Epidermal melanocyte (primary cell): ENCODE data around the gene ZNF700.
"Not testable (repeated sequence)": the region's sequence is repeated elsewhere in the genome, so short reads cannot be mapped to it uniquely, and the experiment has no call there.

ENCODE experiments used
- DNase-seq: peaks from one replicate; pipeline ENCODE4 v3.0.0; 2011; ENCODE audit warnings: low spot score; ENCODE audit not compliant: insufficient read length

Gene ZNF700

GRCh38 chr19:11924886-11925650 lies at the start of gene ZNF700:
TSS of gene ZNF700 (plus strand) at chr19:11925107. CDS start at chr19:11925211, 104 bp downstream.
- DNase-seq, result peak; percentile 85

DNA sequence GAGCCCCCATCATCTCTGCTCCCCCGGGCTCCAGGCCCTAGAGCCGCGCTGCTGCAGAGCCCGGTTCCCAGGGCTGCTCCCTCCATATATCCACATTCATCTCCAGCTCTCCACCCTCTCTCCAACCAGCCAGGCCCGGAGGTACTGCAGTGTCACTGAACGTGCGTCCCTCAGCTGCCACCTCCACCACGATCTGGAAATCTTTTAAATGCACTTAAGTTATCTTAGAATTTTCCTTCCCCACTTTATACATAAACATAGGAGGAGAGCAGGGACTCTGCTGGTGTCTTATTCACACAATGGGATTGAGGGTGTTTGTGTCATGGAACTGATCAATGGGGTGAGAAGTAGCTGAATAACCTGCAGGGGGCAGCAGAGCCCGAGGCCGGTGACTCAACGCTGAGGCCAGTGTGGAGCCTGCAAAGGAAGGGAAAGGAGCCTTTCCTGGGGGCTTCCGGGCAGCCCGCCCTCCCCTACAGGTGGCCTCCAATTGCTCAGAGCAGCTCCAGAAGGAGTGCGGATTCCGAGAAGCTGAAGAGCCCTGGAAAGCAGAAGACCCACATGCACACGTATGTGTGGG lies 45.1 kb upstream of the ZNF700 start:
- not testable (repeated sequence) for DNase-seq

DNA sequence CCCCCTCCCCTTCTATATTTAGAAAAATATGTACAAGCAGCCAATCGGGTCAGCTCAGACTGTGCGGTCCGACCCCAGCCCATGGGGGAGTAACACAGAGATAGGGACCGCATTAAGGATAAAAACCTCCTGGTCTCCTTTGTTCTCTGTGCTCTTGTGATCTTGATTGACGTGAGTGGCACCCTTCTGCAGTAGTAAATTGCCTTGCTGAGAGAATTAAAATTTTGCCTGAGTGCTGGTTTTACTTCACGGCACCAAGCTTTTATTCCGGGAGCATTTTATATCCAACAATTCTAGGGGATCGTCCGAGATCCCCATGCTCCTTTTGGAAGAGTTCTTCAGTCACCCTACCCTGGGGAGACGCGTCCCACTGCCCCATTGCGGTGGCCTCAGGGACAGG lies 44.3 kb upstream of the ZNF700 start:
- DNase-seq, result no peak

DNA sequence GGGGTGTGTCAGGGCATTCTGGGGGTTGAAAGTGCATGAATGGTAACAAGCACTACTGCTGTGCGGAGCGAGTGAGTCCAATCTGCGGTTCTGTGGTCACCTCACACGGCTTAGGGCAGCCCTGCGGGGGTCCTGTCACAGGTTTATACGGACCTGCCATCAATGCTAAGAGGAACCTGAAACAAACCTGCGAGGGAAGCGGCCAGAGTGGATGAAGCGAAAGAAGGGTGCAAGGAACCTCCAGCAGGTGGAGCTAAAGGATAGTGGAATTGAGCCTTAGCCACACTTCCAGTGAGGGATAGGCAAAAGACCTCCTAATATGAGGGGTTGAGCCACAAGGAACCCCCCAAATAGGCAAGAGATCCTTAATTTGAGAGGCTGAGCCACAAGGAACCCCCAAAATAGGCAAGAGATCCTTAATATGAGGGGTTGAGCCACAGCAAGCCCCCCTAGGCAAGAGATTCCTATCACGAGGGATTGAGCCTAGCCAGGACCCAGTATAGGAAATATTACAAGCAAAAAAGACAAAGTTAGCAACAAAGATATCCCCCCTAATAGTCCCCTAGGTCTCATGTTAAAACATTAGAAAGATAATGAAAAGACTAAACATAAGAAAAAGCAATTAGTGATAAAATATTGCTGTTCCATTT lies 43.6 kb upstream of the ZNF700 start:
- DNase-seq, result peak; percentile 68

GRCh38 chr19:11882606-11883005 lies 42.3 kb upstream of the ZNF700 start:
- DNase-seq, result no peak

GRCh38 chr19:11887234-11887610 lies 37.7 kb upstream of the ZNF700 start:
- DNase-seq, result no peak

- peak; percentile 55 for DNase-seq
These were observed 37.0 kb upstream of the ZNF700 start, which contains the start of gene ZNF69 for GRCh38 chr19:11887611-11888531. TSS of gene ZNF69 (plus strand) at chr19:11887782. CDS start at chr19:11887924, 142 bp downstream.

DNA sequence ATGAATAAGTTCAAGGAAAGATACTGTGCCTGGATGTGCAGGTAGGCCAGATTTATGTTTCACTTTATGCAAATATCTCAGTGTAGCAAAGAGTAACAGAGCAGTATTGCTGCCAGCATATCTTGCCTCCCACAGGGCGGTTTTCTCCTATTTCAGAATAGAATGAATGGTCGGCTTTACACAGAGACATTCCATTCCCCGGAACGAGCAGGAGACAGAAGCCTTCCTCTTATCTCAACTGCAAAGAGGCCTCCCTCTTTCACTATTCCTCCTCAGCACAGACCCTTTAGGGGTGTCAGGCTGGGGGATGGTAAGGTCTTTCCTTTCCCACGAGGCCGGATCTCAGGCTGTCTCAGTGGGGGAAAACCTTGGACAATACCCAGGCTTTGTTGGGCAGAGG lies 35.0 kb upstream of the ZNF700 start:
- DNase-seq, result not testable (repeated sequence)

DNA sequence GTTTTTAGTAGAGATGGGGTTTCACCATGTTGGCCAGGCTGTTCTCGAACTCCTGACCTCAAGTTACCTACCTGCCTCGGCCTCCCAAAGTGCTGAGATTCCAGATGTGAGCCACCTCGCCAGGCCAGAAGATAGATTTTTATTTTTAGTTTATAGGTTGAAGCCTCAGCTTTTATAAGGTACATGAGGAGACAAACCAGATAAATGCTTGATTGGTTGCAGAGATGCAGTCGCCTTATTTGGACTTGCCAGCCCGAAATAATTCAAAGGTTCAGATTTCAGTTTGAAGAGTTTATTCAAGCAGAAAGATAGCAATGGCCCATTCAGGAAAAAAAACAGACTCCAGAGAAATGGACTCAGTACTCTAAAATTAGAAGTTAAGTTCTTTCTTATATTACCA lies 34.3 kb upstream of the ZNF700 start:
- no peak for DNase-seq

DNA sequence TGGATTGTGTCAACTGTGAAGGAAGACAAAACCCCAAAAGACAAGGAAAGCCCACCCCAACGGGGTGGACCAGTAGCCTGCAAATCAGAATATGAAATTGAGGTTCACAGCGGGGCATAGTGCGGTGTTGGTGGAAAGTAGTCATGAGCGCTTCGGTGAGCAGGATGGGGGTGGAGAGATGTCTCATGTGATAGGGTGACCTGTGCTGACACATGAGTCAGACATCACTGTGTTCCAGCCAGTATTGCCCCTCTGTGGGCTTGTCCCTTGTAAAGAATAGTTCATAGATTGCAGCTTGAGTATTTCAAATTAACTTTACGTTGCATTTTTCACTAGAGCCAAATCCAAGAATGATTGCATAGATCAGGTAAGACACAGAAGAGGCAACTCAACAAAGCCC lies 30.1 kb upstream of the ZNF700 start:
- no peak for DNase-seq

GRCh38 chr19:11902228-11902627 lies 22.7 kb upstream of the ZNF700 start:
- DNase-seq, result no peak

DNA sequence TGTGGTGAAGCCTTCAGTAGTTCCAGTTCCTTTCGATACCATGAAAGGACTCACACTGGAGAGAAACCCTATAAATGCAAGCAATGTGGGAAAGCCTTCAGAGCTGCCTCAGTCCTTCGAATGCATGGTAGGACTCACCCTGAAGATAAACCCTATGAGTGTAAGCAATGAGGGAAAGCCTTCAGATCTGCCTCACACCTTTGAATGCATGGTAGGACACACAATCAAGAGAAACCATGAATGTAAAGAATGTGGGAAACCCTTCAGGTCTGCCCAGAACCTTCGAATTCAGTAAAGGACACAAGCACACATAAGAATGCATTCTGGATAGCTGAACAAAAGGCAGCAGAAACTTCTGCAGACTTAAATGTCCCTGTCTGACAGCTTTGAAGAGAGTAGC lies 19.0 kb upstream of the ZNF700 start:
- no peak for DNase-seq

DNA sequence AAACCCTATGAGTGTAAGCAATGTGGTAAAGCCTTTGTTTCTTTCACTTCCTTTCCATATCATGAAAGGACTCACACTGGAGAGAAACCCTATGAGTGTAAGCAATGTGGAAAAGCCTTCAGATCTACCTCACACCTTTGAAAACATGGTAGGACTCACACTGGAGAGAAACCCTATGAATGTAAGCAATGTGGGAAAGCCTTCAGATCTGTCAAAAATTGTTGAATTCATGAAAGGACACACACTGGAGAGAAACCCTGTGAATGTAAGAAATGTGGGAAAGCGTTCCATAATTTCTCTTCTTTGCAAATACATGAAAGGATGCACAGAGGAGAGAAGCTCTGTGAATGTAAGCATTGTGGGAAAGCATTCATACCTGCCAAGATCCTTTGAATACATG lies 13.0 kb upstream of the ZNF700 start:
- not testable (repeated sequence) for DNase-seq

DNA sequence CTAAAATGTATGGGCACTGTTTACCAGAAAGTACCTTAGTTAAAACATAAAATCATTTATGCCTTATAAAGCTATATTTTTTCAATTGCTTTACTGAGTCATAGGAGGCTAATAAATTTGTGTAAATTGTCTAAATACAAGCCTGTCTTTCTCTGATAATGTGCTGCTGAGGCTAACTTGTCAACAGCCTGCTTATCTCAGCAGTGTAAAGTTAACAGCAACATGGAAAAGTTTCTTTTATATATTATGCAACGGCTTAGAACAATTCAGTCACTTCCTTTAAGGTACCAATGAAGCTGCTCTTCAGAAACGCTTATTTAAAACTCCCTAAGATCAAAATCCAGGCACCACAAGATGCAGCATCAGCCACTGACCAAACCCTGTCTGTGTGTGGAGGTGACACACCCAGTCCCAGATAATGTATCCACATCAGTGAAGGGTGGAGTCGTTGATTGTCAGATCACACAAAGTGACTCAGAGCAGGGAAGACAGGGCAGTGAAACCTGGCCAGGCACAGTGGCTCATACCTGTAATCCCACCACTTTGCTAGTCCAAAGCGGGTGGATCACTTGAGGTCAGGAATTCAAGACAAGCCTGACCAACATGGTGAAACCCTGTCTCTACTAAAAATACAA lies 10.4 kb upstream of the ZNF700 start:
- not testable (repeated sequence) for DNase-seq

- no peak for DNase-seq
These were observed 2.9 kb upstream of the ZNF700 start for GRCh38 chr19:11921852-11922495.

DNA sequence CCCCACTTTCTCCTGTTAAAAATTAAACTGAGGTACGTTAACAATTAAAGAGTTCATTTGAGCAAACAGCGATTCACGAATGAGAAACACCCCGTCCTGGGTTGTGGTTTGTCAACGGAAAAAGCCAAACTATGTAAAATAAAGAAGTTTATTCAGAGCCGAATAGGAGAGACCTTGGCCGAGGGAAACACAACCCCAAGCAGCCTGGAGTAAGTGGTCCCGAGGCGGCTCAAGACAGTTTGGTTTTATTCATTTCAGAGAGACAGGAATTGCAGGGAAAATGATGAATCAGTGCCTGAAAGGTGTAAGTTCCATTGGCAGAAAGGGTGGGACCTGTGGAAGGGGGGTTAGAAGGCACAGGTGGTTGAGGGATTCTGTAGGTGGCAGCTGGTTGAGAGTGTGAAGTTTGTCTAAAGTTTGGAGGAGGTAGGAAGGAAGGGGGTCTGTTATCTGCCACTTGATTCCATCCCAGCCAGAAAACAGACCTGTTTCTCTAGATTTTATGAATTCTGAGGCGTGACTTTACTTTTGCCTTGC lies 812 bp downstream of the ZNF700 start:
- not testable (repeated sequence) for DNase-seq

GRCh38 chr19:11927227-11927626 lies 2.3 kb downstream of the ZNF700 start:
- DNase-seq, result no peak

DNA sequence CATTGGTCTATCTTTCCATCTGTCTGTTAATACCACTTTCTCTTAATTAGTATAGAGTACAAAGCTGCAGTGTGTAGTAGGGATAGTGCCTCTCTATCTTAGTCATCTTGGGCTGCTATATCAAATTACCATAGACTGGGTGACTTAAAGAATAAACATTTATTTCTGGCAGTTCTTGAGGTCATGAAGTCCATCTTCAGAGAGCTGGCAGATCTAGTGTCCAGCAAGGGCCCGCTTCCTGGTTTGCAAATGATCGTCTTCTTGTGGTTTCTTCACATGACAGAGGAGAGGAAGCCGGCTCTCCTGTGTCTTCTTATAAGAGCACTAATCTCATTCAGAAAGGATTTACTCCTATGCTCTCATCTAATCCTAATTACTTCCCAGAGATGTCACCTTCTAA lies 6.1 kb downstream of the ZNF700 start:
- no peak for DNase-seq

- DNase-seq, result no peak
These were observed 6.6 kb downstream of the ZNF700 start for GRCh38 chr19:11931513-11931912.

GRCh38 chr19:11935829-11936228 lies 10.9 kb downstream of the ZNF700 start:
- DNase-seq, result not testable (repeated sequence)
